Renal cortical epithelial cell (primary cell): ENCODE measurements around the gene ERC1. TPM values are rescaled to one million over a fixed set of nuclear protein-coding genes. Genes with fewer than 3 reads are reported as not detected.

Source experiments
- DNase-seq: peaks from one replicate; pipeline ENCODE4 v3.0.0-alpha.2; 2011; ENCODE audit warnings: low read depth
- total RNA-seq: library from RNA; depleted of rRNA; stranded (reverse); fragments of >200 nt; gene quantifications from 2 replicates; pipeline ENCODE4 v1.2.3, GENCODE V29; 2014

The ERC1 gene
- 21.0 and 79.3 TPM in 2 replicates for total RNA-seq

GRCh38 chr12:990661-991349 is at the start of gene ERC1:
TSS of gene ERC1 (plus strand) at chr12:991223. CDS start at chr12:1027904, 36,681 bp downstream.
- peak; percentile 68 for DNase-seq

- DNase-seq = no peak
Observed at GRCh38 chr12:943051-943450, 48.0 kb upstream of the ERC1 start.

GRCh38 chr12:944211-944610 is 46.8 kb upstream of the ERC1 start:
- DNase-seq = no peak

- peak; percentile 15 for DNase-seq
Observed at GRCh38 chr12:946212-946611, 44.8 kb upstream of the ERC1 start.

GRCh38 chr12:946631-947030 is 44.4 kb upstream of the ERC1 start:
- DNase-seq = no peak

GRCh38 chr12:948238-948637 is 42.8 kb upstream of the ERC1 start:
- no peak for DNase-seq

- DNase-seq = peak; percentile 96
Observed at GRCh38 chr12:949453-950191, 41.4 kb upstream of the ERC1 start, which contains the start of gene RAD52. TSS of gene RAD52 (minus strand) at chr12:949694. CDS start at chr12:933058, 16,636 bp downstream.

GRCh38 chr12:951176-951575 is 39.8 kb upstream of the ERC1 start:
- no peak for DNase-seq

- no peak for DNase-seq
Observed at GRCh38 chr12:953776-954175, 37.2 kb upstream of the ERC1 start.

- no peak for DNase-seq
Observed at GRCh38 chr12:954741-955140, 36.3 kb upstream of the ERC1 start.

- DNase-seq = no peak
Observed at GRCh38 chr12:955939-956338, 35.1 kb upstream of the ERC1 start.

- DNase-seq = no peak
Observed at GRCh38 chr12:958588-959123, 32.4 kb upstream of the ERC1 start.

- no peak for DNase-seq
Observed at GRCh38 chr12:966724-967123, 24.3 kb upstream of the ERC1 start.

- no peak for DNase-seq
Observed at GRCh38 chr12:967641-968040, 23.4 kb upstream of the ERC1 start.

GRCh38 chr12:968545-968944 is 22.5 kb upstream of the ERC1 start:
- DNase-seq = no peak

- no peak for DNase-seq
Observed at GRCh38 chr12:969821-970220, 21.2 kb upstream of the ERC1 start.

- no peak for DNase-seq
Observed at GRCh38 chr12:971991-972390, 19.0 kb upstream of the ERC1 start.

GRCh38 chr12:974271-974862 is 16.7 kb upstream of the ERC1 start:
- DNase-seq = no peak

- no peak for DNase-seq
Observed at GRCh38 chr12:976644-977043, 14.4 kb upstream of the ERC1 start.

- DNase-seq = no peak
Observed at GRCh38 chr12:977156-977555, 13.9 kb upstream of the ERC1 start.

GRCh38 chr12:979349-979748 is 11.7 kb upstream of the ERC1 start:
- no peak for DNase-seq

GRCh38 chr12:981176-981828 is 9.7 kb upstream of the ERC1 start:
- peak; percentile 39 for DNase-seq
